Omental fat pad (tissue), 4 donors: ENCODE measurements around the gene CHTOP. TPM values are rescaled to one million over a fixed set of nuclear protein-coding genes. Genes with fewer than 3 reads are reported as not detected.

Experiments
- ATAC-seq: fragments of 150-250 bp; one replicate; pipeline ENCODE4 v1.9.1; 2016; ENCODE audit warnings: mild to moderate bottlenecking, moderate library complexity; ENCODE audit not compliant: low FRiP score
- DNase-seq: peaks from one replicate; pipeline ENCODE4 v3.0.0-alpha.2; 2019; ENCODE audit warnings: low spot score
- total RNA-seq, 4 donors: library from RNA; depleted of rRNA; stranded (reverse); fragments of >200 nt; gene quantifications; one replicate each; pipeline ENCODE4 v1.1.0, GENCODE V29; 2016
- TF ChIP-seq, protein P1 (sequence below), 3 donors: fragments of 450-650 bp; IDR thresholded peaks; one replicate each; pipeline ENCODE4 v1.5.1; 2016 to 2017; ENCODE audit warnings: antibody characterized with exemption in 3 of 3, mild to moderate bottlenecking in 3 of 3, moderate library complexity in 2 of 3

CHTOP gene
- total RNA-seq, 4 donors from 2014 or later, result 31.4 to 63.5 (median 53.7) TPM

DNA sequence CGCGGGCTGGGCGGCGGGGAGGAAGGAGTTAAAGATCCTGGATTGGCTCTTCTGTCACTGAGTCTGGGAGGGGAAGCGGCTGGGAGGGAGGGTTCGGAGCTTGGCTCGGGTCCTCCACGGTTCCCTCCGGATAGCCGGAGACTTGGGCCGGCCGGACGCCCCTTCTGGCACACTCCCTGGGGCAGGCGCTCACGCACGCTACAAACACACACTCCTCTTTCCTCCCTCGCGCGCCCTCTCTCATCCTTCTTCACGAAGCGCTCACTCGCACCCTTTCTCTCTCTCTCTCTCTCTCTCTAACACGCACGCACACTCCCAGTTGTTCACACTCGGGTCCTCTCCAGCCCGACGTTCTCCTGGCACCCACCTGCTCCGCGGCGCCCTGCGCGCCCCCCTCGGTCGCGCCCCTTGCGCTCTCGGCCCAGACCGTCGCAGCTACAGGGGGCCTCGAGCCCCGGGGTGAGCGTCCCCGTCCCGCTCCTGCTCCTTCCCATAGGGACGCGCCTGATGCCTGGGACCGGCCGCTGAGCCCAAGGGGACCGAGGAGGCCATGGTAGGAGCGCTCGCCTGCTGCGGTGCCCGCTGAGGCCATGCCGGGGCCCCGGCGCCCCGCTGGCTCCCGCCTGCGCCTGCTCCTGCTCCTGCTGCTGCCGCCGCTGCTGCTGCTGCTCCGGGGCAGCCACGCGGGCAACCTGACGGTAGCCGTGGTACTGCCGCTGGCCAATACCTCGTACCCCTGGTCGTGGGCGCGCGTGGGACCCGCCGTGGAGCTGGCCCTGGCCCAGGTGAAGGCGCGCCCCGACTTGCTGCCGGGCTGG, 44.9 kb downstream of the CHTOP start, which contains the start of gene NPR1:
Gene NPR1, plus strand, starts transcription at position 170 of the 818 bp plus-strand sequence. Its CDS starts 421 bp downstream, at position 591.
- ATAC-seq (peak; percentile 55), DNase-seq (no peak)
- TF ChIP-seq, protein P1, sequence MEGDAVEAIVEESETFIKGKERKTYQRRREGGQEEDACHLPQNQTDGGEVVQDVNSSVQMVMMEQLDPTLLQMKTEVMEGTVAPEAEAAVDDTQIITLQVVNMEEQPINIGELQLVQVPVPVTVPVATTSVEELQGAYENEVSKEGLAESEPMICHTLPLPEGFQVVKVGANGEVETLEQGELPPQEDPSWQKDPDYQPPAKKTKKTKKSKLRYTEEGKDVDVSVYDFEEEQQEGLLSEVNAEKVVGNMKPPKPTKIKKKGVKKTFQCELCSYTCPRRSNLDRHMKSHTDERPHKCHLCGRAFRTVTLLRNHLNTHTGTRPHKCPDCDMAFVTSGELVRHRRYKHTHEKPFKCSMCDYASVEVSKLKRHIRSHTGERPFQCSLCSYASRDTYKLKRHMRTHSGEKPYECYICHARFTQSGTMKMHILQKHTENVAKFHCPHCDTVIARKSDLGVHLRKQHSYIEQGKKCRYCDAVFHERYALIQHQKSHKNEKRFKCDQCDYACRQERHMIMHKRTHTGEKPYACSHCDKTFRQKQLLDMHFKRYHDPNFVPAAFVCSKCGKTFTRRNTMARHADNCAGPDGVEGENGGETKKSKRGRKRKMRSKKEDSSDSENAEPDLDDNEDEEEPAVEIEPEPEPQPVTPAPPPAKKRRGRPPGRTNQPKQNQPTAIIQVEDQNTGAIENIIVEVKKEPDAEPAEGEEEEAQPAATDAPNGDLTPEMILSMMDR (IDR thresholded peaks at IDR 0.05), result no peak

DNA sequence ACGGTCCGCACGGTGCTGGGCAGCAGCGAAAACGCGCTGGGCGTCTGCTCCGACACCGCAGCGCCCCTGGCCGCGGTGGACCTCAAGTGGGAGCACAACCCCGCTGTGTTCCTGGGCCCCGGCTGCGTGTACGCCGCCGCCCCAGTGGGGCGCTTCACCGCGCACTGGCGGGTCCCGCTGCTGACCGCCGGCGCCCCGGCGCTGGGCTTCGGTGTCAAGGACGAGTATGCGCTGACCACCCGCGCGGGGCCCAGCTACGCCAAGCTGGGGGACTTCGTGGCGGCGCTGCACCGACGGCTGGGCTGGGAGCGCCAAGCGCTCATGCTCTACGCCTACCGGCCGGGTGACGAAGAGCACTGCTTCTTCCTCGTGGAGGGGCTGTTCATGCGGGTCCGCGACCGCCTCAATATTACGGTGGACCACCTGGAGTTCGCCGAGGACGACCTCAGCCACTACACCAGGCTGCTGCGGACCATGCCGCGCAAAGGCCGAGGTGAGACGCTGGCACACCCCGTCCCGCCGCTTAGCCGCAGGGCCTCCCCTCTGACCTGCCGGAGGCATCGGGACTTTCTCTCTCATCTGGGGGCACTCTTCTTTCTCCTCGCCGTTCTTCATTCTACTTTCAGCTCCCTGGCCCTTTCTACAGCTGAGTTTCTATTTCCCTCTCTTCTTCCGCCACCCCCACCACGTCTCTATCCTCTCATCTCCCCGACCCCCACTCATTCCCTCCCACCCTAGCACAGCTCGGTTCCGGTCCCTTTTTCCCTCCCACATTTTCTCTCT, 45.7 kb downstream of the CHTOP start:
- ATAC-seq, result peak; percentile 49
- TF ChIP-seq, protein P1 (IDR thresholded peaks at IDR 0.05), result no peak
- DNase-seq, result no peak

DNA sequence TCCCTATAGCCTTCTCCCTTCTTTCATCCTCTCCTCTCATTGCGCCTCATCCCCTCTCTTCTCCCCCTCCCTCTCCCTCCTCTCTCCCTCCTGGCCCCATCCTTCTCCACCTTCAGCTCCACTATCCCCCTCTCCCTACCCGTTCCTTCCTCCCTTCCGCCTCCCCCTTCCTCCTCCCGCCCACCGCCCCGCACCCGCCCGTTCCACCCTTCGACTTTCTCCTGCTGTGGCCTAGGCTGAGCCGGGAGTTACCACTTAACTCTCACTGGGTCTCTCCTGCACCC, 46.2 kb downstream of the CHTOP start:
- ATAC-seq, result no peak
- DNase-seq, result no peak
- TF ChIP-seq, protein P1 (IDR thresholded peaks at IDR 0.05), result no peak

DNA sequence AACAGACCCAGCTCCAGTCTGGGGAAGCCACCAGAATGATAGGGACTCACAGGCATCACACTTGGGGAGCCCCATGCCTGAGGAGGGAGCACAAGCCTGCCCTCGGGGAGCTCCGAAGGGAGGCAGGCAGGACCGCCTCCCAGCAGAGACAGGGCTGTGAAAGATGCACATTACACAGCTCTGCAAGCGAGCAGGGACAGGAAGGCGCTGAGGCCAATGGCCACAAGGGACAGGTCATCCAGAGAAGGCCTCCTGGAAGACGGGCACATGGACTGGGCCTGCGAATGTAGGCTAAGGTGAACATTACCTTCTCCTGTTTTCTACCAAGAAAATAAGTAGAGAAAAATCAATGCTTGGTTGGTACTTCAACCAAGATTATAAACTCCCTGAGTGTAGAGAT, 48.9 kb downstream of the CHTOP start:
- TF ChIP-seq, protein P1 (IDR thresholded peaks at IDR 0.05), result no peak
- DNase-seq, result no peak
- no peak for ATAC-seq

DNA sequence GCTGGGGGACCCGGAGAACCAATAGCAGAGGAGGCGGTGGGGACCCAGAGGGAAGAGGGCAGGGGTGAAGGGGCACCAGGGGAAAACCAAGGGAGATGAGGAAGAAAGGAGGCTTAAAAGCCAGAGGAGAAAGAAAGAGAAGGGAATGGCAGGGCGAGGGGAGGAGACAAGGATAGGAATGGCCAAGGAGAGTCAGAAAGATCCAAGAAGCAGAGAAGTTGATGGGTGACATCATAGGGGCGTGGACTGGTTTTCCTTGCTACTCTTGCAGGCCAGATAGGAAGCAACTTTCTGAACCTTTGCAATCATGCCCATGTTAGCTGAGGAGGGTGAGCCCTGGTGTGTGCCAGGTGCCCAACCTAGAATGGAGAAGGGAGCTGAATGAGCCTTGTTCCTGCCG, 50.0 kb downstream of the CHTOP start:
- TF ChIP-seq, protein P1 (IDR thresholded peaks at IDR 0.05), result no peak
- ATAC-seq, result no peak
- no peak for DNase-seq

DNA sequence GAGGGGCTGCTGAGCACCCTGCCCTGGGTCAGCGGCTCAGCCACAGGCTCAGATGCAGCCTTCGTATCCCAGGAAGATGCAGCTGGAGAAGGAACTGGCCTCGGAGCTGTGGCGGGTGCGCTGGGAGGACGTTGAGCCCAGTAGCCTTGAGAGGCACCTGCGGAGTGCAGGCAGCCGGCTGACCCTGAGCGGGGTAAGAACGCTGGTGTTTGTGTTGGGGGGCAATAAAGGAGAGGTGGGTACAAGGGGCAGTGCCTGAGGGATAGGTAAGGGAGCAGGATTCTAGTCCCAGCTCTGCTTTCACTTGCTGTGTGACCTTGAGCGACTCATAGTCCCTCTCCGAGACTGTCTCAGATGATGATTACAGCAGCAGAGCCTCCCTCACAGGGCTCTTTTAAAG, 51.0 kb downstream of the CHTOP start:
- DNase-seq (no peak), ATAC-seq (no peak)
- TF ChIP-seq, protein P1 (IDR thresholded peaks at IDR 0.05), result no peak
